HepG2 (cell line): ENCODE data around the gene CAD. TPM values are rescaled to one million over a fixed set of nuclear protein-coding genes. Genes with fewer than 3 reads are reported as not detected.

ENCODE experiments used
- FOXP1 ChIP-seq, 2 experiments: fragments of 450-650 bp in 1 of 2; IDR thresholded peaks; 2 replicates each; pipeline ENCODE4 v1.6.1; 2017 to 2018; ENCODE audit warnings: antibody characterized with exemption in 1 of 2
- HNF4A ChIP-seq: sonication (generic); formaldehyde crosslinking; IDR thresholded peaks from 2 replicates; pipeline ENCODE4 v1.4.0; 2020; ENCODE audit warnings: missing genetic modification reagents
- NCOR1 ChIP-seq: fragments of 200-600 bp; sonication (generic); IDR thresholded peaks from 2 replicates; pipeline ENCODE4 v1.7.0; 2017; ENCODE audit warnings: antibody characterized with exemption, low read length, borderline replicate concordance
- PAWR ChIP-seq: sonication (generic); formaldehyde crosslinking; IDR thresholded peaks from 2 replicates; pipeline ENCODE4 v1.4.0; 2020; ENCODE audit warnings: missing genetic modification reagents, mild to moderate bottlenecking, borderline replicate concordance
- PHF5A ChIP-seq: IDR thresholded peaks from one replicate; pipeline ENCODE4 v1.6.1; 2018; ENCODE audit warnings: low read depth, missing genetic modification reagents; ENCODE audit not compliant: unreplicated experiment
- SALL1 ChIP-seq: sonication (generic); formaldehyde crosslinking; IDR thresholded peaks from 2 replicates; pipeline ENCODE4 v1.8.0; 2022; ENCODE audit warnings: mild to moderate bottlenecking, missing genetic modification reagents
- TCF7 ChIP-seq: sonication (generic); IDR thresholded peaks from 2 replicates; pipeline ENCODE4 v1.6.1; 2016; ENCODE audit warnings: antibody characterized with exemption, low read depth
- ZNF343 ChIP-seq: sonication (generic); formaldehyde crosslinking; IDR thresholded peaks from 2 replicates; pipeline ENCODE4 v1.4.0; 2020; ENCODE audit warnings: mild to moderate bottlenecking, missing genetic modification reagents
- ZNF674 ChIP-seq: sonication (generic); formaldehyde crosslinking; IDR thresholded peaks from 2 replicates; pipeline ENCODE4 v1.5.0; 2020; ENCODE audit warnings: low read depth, mild to moderate bottlenecking, missing genetic modification reagents
- ZSCAN29 ChIP-seq: sonication (generic); formaldehyde crosslinking; conservative IDR thresholded peaks from 2 replicates; pipeline ENCODE4 v1.4.0; 2020; ENCODE audit warnings: mild to moderate bottlenecking, missing genetic modification reagents
- polyA plus RNA-seq, 8 experiments: library from polyadenylated mRNA; depleted of rRNA in 3 of 8; stranded (reverse) in 7 of 8; unstranded in 1 of 8; fragments of >200 nt; fragmentation: Illumina TruSeq in 4 of 8; extraction: Trizol in 4 of 8; gene quantifications; 2 replicates each; pipeline versions ENCODE4 v1.2.1 to v1.2.3, GENCODE V29; 2011 to 2016; ENCODE audit warnings: low read depth in 4 of 8, missing spikeins in 1 of 8, mixed read lengths in 1 of 8; ENCODE audit not compliant: insufficient read depth in 1 of 8
- total RNA-seq, 5 experiments: library from RNA; depleted of rRNA; stranded (reverse); fragments of >200 nt; fragmentation: Illumina TruSeq; extraction: Trizol; gene quantifications; 2 replicates each; pipeline ENCODE4 v1.2.3, GENCODE V29; 2016; ENCODE audit warnings: low read depth in 1 of 5
- TF ChIP-seq, protein P1 (sequence below): sonication (generic); formaldehyde crosslinking; IDR thresholded peaks from 2 replicates; pipeline ENCODE4 v1.4.0; 2020; ENCODE audit warnings: low read depth, mild to moderate bottlenecking, missing genetic modification reagents
- TF ChIP-seq, protein P2 (sequence below): sonication (generic); formaldehyde crosslinking; IDR thresholded peaks from 2 replicates; pipeline ENCODE4 v1.4.0; 2020; ENCODE audit warnings: mild to moderate bottlenecking, missing genetic modification reagents
- TF ChIP-seq, protein P3 (sequence below): sonication (generic); formaldehyde crosslinking; IDR thresholded peaks from 2 replicates; pipeline ENCODE4 v1.4.0; 2020; ENCODE audit warnings: missing genetic modification reagents, mild to moderate bottlenecking, borderline replicate concordance
- TF ChIP-seq, protein P4 (sequence below), 2 experiments: fragments of 450-650 bp in 1 of 2; sonication (generic) in 1 of 2; formaldehyde crosslinking; IDR thresholded peaks; 2 replicates each; pipeline versions ENCODE4 v1.5.0 to v1.8.0; 2020 to 2022; ENCODE audit warnings: mild to moderate bottlenecking in 1 of 2, missing genetic modification reagents in 1 of 2
- TF ChIP-seq, protein P5 (sequence below): sonication (generic); formaldehyde crosslinking; IDR thresholded peaks from 2 replicates; pipeline ENCODE4 v1.4.0; 2020; ENCODE audit warnings: missing genetic modification reagents

The CAD gene
- total and polyA plus RNA-seq, 2 of the 13 experiments (the other 11 are each of a cell fraction or from before 2014, with no cell fraction given): 21.7 to 37.0 TPM

DNA sequence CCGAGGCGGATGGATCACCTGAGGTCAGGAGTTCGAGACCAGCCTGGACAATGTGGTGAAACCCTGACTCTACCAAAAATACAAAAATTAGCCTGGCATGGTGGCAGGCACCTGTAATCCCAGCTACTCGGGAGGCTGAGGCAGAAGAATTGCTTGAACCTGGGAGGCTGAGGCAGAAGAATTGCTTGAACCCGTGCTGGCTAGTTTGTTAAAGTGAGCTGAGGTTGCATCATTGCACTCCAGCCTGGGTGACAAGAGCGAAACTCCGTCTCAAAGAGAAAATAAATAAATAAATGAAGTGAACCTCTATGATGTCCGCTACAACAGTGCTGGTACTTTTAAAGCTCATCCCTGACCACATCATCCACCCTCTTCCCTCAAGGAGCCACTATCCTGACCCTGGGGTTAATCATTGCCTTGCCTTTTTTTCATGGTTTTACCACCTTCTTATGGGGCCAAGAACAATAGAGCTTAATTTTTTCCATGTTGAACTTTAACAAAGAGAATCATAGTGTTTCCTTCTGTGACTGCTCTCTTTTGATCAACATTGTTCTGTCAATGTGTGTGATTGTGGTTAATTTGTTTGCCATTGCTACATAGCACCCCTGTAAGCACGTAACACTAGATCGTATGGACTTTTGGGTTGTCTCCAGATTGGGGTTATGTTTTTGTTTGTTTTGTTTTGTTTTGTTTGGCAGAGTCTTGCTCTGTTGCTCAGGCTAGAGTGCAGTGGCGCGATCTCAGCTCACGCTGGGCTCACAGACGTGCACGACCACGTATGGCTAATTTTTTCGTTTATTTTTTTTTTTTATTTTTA is 22.4 kb upstream of the CAD start (continued):
- TF ChIP-seq NCOR1 (peak; percentile 73; the same call in 1 of the 2 replicates), PAWR (CRISPR knock-in tag) (no peak), ZSCAN29 (CRISPR knock-in tag) (no peak), PHF5A (CRISPR knock-in tag) (no peak), HNF4A (CRISPR knock-in tag) (0 out of 2 replicates have a peak, but pooled peaks have one; percentile 23), FOXP1 (IDR thresholded peaks at IDR 0.05) (peak; percentile 91), FOXP1 (CRISPR knock-in tag; IDR thresholded peaks at IDR 0.05) (peak; percentile 93), ZNF343 (no peak), TCF7 (peak; percentile 79), SALL1 (CRISPR knock-in tag) (peak; percentile 14; the same call in 1 of the 2 replicates), ZNF674 (no peak)
- TF ChIP-seq, protein P1, sequence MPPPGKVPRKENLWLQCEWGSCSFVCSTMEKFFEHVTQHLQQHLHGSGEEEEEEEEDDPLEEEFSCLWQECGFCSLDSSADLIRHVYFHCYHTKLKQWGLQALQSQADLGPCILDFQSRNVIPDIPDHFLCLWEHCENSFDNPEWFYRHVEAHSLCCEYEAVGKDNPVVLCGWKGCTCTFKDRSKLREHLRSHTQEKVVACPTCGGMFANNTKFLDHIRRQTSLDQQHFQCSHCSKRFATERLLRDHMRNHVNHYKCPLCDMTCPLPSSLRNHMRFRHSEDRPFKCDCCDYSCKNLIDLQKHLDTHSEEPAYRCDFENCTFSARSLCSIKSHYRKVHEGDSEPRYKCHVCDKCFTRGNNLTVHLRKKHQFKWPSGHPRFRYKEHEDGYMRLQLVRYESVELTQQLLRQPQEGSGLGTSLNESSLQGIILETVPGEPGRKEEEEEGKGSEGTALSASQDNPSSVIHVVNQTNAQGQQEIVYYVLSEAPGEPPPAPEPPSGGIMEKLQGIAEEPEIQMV (CRISPR knock-in tag): no peak
- TF ChIP-seq, protein P2, sequence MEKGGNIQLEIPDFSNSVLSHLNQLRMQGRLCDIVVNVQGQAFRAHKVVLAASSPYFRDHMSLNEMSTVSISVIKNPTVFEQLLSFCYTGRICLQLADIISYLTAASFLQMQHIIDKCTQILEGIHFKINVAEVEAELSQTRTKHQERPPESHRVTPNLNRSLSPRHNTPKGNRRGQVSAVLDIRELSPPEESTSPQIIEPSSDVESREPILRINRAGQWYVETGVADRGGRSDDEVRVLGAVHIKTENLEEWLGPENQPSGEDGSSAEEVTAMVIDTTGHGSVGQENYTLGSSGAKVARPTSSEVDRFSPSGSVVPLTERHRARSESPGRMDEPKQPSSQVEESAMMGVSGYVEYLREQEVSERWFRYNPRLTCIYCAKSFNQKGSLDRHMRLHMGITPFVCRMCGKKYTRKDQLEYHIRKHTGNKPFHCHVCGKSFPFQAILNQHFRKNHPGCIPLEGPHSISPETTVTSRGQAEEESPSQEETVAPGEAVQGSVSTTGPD (CRISPR knock-in tag): 0 out of 2 replicates have a peak, but pooled peaks have one; percentile 6
- TF ChIP-seq, protein P3, sequence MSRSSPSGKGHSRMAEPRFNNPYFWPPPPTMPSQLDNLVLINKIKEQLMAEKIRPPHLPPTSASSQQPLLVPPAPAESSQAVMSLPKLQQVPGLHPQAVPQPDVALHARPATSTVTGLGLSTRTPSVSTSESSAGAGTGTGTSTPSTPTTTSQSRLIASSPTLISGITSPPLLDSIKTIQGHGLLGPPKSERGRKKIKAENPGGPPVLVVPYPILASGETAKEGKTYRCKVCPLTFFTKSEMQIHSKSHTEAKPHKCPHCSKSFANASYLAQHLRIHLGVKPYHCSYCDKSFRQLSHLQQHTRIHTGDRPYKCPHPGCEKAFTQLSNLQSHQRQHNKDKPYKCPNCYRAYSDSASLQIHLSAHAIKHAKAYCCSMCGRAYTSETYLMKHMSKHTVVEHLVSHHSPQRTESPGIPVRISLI (CRISPR knock-in tag): peak; percentile 69; the same call in 1 of the 2 replicates
- TF ChIP-seq, protein P4, sequence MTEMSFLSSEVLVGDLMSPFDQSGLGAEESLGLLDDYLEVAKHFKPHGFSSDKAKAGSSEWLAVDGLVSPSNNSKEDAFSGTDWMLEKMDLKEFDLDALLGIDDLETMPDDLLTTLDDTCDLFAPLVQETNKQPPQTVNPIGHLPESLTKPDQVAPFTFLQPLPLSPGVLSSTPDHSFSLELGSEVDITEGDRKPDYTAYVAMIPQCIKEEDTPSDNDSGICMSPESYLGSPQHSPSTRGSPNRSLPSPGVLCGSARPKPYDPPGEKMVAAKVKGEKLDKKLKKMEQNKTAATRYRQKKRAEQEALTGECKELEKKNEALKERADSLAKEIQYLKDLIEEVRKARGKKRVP (CRISPR knock-in tag; IDR thresholded peaks at IDR 0.05): peak in 1 of 2 experiments; percentile 85; a peak in 2 of 4 replicates
- TF ChIP-seq, protein P5, sequence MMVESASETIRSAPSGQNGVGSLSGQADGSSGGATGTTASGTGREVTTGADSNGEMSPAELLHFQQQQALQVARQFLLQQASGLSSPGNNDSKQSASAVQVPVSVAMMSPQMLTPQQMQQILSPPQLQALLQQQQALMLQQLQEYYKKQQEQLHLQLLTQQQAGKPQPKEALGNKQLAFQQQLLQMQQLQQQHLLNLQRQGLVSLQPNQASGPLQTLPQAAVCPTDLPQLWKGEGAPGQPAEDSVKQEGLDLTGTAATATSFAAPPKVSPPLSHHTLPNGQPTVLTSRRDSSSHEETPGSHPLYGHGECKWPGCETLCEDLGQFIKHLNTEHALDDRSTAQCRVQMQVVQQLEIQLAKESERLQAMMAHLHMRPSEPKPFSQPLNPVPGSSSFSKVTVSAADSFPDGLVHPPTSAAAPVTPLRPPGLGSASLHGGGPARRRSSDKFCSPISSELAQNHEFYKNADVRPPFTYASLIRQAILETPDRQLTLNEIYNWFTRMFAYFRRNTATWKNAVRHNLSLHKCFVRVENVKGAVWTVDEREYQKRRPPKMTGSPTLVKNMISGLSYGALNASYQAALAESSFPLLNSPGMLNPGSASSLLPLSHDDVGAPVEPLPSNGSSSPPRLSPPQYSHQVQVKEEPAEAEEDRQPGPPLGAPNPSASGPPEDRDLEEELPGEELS (CRISPR knock-in tag): peak; percentile 64; the same call in 1 of the 2 replicates
